HepG2 (cell line): Measurements from ENCODE around the gene RSPRY1. TPM values are rescaled to one million over a fixed set of nuclear protein-coding genes. Genes with fewer than 3 reads are reported as not detected.

Source experiments
- ARID2 ChIP-seq: sonication (generic); formaldehyde crosslinking; IDR thresholded peaks from 2 replicates; pipeline ENCODE4 v1.8.1; 2022; ENCODE audit warnings: mild to moderate bottlenecking, missing genetic modification reagents, borderline replicate concordance
- CBX1 ChIP-seq: IDR thresholded peaks from one replicate; pipeline ENCODE4 v1.6.1; 2016; ENCODE audit warnings: antibody characterized with exemption, low read depth
- EHMT2 ChIP-seq: fragments of 200-600 bp; sonication (generic); IDR thresholded peaks from 2 replicates; pipeline ENCODE4 v1.7.0; 2017; ENCODE audit warnings: antibody characterized with exemption, low read depth, low read length, borderline replicate concordance
- EZH2 ChIP-seq: conservative IDR thresholded peaks from 2 replicates; pipeline ENCODE4 v1.6.1; 2012; ENCODE audit warnings: mild to moderate bottlenecking, low read depth, low read length, moderate library complexity
- HNRNPUL1 ChIP-seq: fragments of 200-400 bp; formaldehyde crosslinking; IDR thresholded peaks from 2 replicates; pipeline ENCODE4 v1.6.1; 2017; ENCODE audit warnings: low read depth, mild to moderate bottlenecking, low read length, moderate library complexity
- KLF15 ChIP-seq: sonication (generic); formaldehyde crosslinking; IDR thresholded peaks from 2 replicates; pipeline ENCODE4 v1.8.1; 2023; ENCODE audit warnings: borderline replicate concordance, mild to moderate bottlenecking, inconsistent platforms, missing genetic modification reagents, mixed read lengths
- MBNL3 ChIP-seq: fragments of 250-450 bp; sonication (Bioruptor Pico); conservative IDR thresholded peaks from 2 replicates; pipeline ENCODE4 v1.8.0; 2022; ENCODE audit warnings: mild to moderate bottlenecking, inconsistent platforms
- NFYB ChIP-seq: sonication (generic); formaldehyde crosslinking; IDR thresholded peaks from 2 replicates; pipeline ENCODE4 v1.4.0; 2020; ENCODE audit warnings: missing genetic modification reagents
- PHF21A ChIP-seq: sonication (generic); formaldehyde crosslinking; IDR thresholded peaks from 2 replicates; pipeline ENCODE4 v1.5.0; 2020; ENCODE audit warnings: mild to moderate bottlenecking, missing genetic modification reagents
- POLR2A ChIP-seq, 2 experiments: IDR thresholded peaks; 2 replicates each; pipeline ENCODE4 v1.6.1; 2011; ENCODE audit warnings: low read depth in 2 of 2, low read length in 2 of 2, mild to moderate bottlenecking in 1 of 2, moderate library complexity in 1 of 2; ENCODE audit not compliant: insufficient read depth in 1 of 2
- REPIN1 ChIP-seq: sonication (generic); formaldehyde crosslinking; IDR thresholded peaks from 2 replicates; pipeline ENCODE4 v1.8.0; 2022; ENCODE audit warnings: missing genetic modification reagents, low read depth, mild to moderate bottlenecking, borderline replicate concordance
- RFXANK ChIP-seq: IDR thresholded peaks from 2 replicates; pipeline ENCODE4 v1.6.1; 2016
- RFXAP ChIP-seq: sonication (generic); formaldehyde crosslinking; IDR thresholded peaks from 2 replicates; pipeline ENCODE4 v1.4.0; 2020; ENCODE audit warnings: missing genetic modification reagents, borderline replicate concordance
- TSC22D2 ChIP-seq: sonication (generic); formaldehyde crosslinking; IDR thresholded peaks from 2 replicates; pipeline ENCODE4 v1.5.1; 2020; ENCODE audit warnings: missing genetic modification reagents, mild to moderate bottlenecking, borderline replicate concordance
- ZBTB7A ChIP-seq: sonication (generic); formaldehyde crosslinking; IDR thresholded peaks from 2 replicates; pipeline ENCODE4 v1.8.0; 2022; ENCODE audit warnings: mild to moderate bottlenecking, missing genetic modification reagents
- ZFP36 ChIP-seq: fragments of 150-350 bp; IDR thresholded peaks from 2 replicates; pipeline ENCODE4 v1.6.1; 2018; ENCODE audit warnings: borderline replicate concordance, low read length, low read depth; ENCODE audit not compliant: partially characterized antibody
- ZNF143 ChIP-seq: sonication (generic); formaldehyde crosslinking; IDR thresholded peaks from 2 replicates; pipeline ENCODE4 v1.4.0; 2020; ENCODE audit warnings: missing genetic modification reagents
- ZNF3 ChIP-seq: IDR thresholded peaks from 2 replicates; pipeline ENCODE4 v1.7.0; 2017; ENCODE audit warnings: inconsistent platforms
- ZNF329 ChIP-seq: sonication (generic); formaldehyde crosslinking; IDR thresholded peaks from 2 replicates; pipeline ENCODE4 v1.9.0; 2021; ENCODE audit warnings: low read depth, mild to moderate bottlenecking, missing genetic modification reagents
- ZNF335 ChIP-seq: sonication (generic); formaldehyde crosslinking; IDR thresholded peaks from 2 replicates; pipeline ENCODE4 v1.4.0; 2020; ENCODE audit warnings: missing genetic modification reagents
- ZNF34 ChIP-seq: sonication (generic); formaldehyde crosslinking; IDR thresholded peaks from 2 replicates; pipeline ENCODE4 v1.4.0; 2020; ENCODE audit warnings: mild to moderate bottlenecking, missing genetic modification reagents, borderline replicate concordance
- ZSCAN12 ChIP-seq: sonication (generic); formaldehyde crosslinking; IDR thresholded peaks from 2 replicates; pipeline ENCODE4 v1.9.0; 2021; ENCODE audit warnings: mild to moderate bottlenecking, missing genetic modification reagents
- polyA plus RNA-seq, 8 experiments: library from polyadenylated mRNA; depleted of rRNA in 3 of 8; stranded (reverse) in 7 of 8; unstranded in 1 of 8; fragments of >200 nt; fragmentation: Illumina TruSeq in 4 of 8; extraction: Trizol in 4 of 8; gene quantifications; 2 replicates each; pipeline versions ENCODE4 v1.2.1 to v1.2.3, GENCODE V29; 2011 to 2016; ENCODE audit warnings: low read depth in 4 of 8, missing spikeins in 1 of 8, mixed read lengths in 1 of 8; ENCODE audit not compliant: insufficient read depth in 1 of 8
- total RNA-seq, 5 experiments: library from RNA; depleted of rRNA; stranded (reverse); fragments of >200 nt; fragmentation: Illumina TruSeq; extraction: Trizol; gene quantifications; 2 replicates each; pipeline ENCODE4 v1.2.3, GENCODE V29; 2016; ENCODE audit warnings: low read depth in 1 of 5
- TF ChIP-seq, protein P1 (sequence below): IDR thresholded peaks from 2 replicates; pipeline ENCODE4 v1.6.1; 2018; ENCODE audit warnings: missing genetic modification reagents
- TF ChIP-seq, protein P2 (sequence below): sonication (generic); formaldehyde crosslinking; IDR thresholded peaks from 2 replicates; pipeline ENCODE4 v1.4.0; 2020; ENCODE audit warnings: mild to moderate bottlenecking, missing genetic modification reagents
- TF ChIP-seq, protein P3 (sequence below): sonication (generic); formaldehyde crosslinking; IDR thresholded peaks from 2 replicates; pipeline ENCODE4 v1.4.0; 2020; ENCODE audit warnings: missing genetic modification reagents, borderline replicate concordance

Gene RSPRY1
- total and polyA plus RNA-seq, 2 of the 13 experiments (the other 11 are each of a cell fraction or from before 2014, with no cell fraction given), result 53.4 to 61.0 TPM

DNA sequence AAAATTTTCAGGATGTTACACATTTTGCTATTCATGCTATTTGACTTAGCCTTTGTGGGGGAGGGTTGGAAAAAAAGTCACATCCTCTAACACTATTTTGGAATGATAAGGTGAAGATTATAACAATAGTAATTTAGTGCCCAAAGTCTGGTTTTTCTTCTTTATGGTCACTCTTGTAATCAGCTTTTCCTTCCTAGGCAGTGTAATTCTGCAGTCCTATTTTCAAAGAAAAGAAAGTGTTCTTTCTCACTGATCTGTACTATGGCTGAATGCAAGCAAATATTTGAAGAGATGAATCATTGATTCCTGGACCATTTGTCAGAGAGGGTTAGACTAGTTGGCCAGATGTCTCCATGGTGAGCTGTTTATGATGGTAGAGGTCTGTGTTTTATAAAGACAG lies 8.4 kb downstream of the RSPRY1 start (continued):
- TF ChIP-seq KLF15 (CRISPR knock-in tag) (no peak), ZFP36 (no peak), EHMT2 (no peak), NFYB (no peak), ZNF329 (CRISPR knock-in tag) (no peak), ZNF335 (CRISPR knock-in tag) (peak; percentile 57; the same call in 1 of the 2 replicates), MBNL3 (CRISPR knock-in tag) (no peak), PHF21A (CRISPR knock-in tag) (0 out of 2 replicates have a peak, but pooled peaks have one; percentile 39), CBX1 (no peak), REPIN1 (CRISPR knock-in tag) (peak; percentile 56; the same call in 1 of the 2 replicates), ZNF143 (CRISPR knock-in tag) (no peak), RFXAP (no peak), ZBTB7A (CRISPR knock-in tag) (no peak), HNRNPUL1 (no peak), TSC22D2 (no peak), ZSCAN12 (CRISPR knock-in tag) (no peak), POLR2A (IDR thresholded peaks at IDR 0.05; ENCODE audit: insufficient read depth in 1 of 2, low read depth in 2 of 2, low read length in 2 of 2) (no peak), ARID2 (peak; percentile 74; the same call in 1 of the 2 replicates), EZH2 (no peak), RFXANK (CRISPR knock-in tag) (0 out of 2 replicates have a peak, but pooled peaks have one; percentile 67), ZNF34 (CRISPR knock-in tag) (no peak), ZNF3 (no peak)
- TF ChIP-seq, protein P1, sequence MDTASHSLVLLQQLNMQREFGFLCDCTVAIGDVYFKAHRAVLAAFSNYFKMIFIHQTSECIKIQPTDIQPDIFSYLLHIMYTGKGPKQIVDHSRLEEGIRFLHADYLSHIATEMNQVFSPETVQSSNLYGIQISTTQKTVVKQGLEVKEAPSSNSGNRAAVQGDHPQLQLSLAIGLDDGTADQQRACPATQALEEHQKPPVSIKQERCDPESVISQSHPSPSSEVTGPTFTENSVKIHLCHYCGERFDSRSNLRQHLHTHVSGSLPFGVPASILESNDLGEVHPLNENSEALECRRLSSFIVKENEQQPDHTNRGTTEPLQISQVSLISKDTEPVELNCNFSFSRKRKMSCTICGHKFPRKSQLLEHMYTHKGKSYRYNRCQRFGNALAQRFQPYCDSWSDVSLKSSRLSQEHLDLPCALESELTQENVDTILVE (CRISPR knock-in tag), result 0 out of 2 replicates have a peak, but pooled peaks have one; percentile 37
- TF ChIP-seq, protein P2, sequence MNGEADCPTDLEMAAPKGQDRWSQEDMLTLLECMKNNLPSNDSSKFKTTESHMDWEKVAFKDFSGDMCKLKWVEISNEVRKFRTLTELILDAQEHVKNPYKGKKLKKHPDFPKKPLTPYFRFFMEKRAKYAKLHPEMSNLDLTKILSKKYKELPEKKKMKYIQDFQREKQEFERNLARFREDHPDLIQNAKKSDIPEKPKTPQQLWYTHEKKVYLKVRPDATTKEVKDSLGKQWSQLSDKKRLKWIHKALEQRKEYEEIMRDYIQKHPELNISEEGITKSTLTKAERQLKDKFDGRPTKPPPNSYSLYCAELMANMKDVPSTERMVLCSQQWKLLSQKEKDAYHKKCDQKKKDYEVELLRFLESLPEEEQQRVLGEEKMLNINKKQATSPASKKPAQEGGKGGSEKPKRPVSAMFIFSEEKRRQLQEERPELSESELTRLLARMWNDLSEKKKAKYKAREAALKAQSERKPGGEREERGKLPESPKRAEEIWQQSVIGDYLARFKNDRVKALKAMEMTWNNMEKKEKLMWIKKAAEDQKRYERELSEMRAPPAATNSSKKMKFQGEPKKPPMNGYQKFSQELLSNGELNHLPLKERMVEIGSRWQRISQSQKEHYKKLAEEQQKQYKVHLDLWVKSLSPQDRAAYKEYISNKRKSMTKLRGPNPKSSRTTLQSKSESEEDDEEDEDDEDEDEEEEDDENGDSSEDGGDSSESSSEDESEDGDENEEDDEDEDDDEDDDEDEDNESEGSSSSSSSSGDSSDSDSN (CRISPR knock-in tag), result no peak
- TF ChIP-seq, protein P3, sequence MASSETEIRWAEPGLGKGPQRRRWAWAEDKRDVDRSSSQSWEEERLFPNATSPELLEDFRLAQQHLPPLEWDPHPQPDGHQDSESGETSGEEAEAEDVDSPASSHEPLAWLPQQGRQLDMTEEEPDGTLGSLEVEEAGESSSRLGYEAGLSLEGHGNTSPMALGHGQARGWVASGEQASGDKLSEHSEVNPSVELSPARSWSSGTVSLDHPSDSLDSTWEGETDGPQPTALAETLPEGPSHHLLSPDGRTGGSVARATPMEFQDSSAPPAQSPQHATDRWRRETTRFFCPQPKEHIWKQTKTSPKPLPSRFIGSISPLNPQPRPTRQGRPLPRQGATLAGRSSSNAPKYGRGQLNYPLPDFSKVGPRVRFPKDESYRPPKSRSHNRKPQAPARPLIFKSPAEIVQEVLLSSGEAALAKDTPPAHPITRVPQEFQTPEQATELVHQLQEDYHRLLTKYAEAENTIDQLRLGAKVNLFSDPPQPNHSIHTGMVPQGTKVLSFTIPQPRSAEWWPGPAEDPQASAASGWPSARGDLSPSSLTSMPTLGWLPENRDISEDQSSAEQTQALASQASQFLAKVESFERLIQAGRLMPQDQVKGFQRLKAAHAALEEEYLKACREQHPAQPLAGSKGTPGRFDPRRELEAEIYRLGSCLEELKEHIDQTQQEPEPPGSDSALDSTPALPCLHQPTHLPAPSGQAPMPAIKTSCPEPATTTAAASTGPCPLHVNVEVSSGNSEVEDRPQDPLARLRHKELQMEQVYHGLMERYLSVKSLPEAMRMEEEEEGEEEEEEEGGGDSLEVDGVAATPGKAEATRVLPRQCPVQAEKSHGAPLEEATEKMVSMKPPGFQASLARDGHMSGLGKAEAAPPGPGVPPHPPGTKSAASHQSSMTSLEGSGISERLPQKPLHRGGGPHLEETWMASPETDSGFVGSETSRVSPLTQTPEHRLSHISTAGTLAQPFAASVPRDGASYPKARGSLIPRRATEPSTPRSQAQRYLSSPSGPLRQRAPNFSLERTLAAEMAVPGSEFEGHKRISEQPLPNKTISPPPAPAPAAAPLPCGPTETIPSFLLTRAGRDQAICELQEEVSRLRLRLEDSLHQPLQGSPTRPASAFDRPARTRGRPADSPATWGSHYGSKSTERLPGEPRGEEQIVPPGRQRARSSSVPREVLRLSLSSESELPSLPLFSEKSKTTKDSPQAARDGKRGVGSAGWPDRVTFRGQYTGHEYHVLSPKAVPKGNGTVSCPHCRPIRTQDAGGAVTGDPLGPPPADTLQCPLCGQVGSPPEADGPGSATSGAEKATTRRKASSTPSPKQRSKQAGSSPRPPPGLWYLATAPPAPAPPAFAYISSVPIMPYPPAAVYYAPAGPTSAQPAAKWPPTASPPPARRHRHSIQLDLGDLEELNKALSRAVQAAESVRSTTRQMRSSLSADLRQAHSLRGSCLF (CRISPR knock-in tag), result no peak
